Measurements from ENCODE around the gene LARP1. TPM values are rescaled to one million over a fixed set of nuclear protein-coding genes. Genes with fewer than 3 reads are reported as not detected.
A peak's percentile ranks its signal among the peaks of the same experiment; 100 is the strongest.
"Not testable (repeated sequence)": the region's sequence is repeated elsewhere in the genome, so short reads cannot be mapped to it uniquely, and the experiment has no call there.

LARP1 gene
- total RNA-seq, 2 experiments from 2014 or later = 200 to 203 TPM

DNA sequence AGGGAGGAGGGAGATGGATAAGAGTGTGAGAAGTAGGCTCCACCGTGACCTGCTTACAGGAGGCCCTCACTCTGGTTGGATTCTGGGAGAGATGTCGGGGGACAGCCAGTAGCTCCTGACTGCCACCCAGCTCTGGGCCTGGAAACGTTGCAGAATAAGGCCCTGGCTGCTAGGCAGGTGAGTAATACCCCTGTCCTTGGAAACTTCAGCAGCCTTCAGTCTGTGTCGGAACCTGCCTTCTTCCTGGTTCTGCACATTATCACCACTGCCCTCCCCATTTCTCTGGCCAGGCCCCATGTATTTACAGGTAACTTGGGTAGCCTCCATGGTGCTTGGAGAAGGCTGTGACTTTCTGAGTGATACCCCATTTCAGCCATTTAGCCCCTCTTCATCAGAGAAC lies 68.4 kb downstream of the LARP1 start:
- no peaks in the 10 kb centered on the region for H3K9me3 Mint-ChIP-seq
- DNase-seq = no peak
- H3K27me3 Mint-ChIP-seq (ENCODE audit: low read depth) = no peaks in the 10 kb centered on the region
- peaks cover 23% of the 10 kb centered on the region for H3K4me1 Mint-ChIP-seq (ENCODE audit: low read depth)
- no peak overlapping the region for H3K4me3 Mint-ChIP-seq
- CTCF ChIA-PET = no interaction called here
- intact Hi-C loops (cut with micrococcal nuclease) = no loop called here
- no peak overlapping the region for H3K27ac Mint-ChIP-seq
- H3K36me3 Mint-ChIP-seq (ENCODE audit: low read depth) = peaks cover 43% of the 10 kb centered on the region

DNA sequence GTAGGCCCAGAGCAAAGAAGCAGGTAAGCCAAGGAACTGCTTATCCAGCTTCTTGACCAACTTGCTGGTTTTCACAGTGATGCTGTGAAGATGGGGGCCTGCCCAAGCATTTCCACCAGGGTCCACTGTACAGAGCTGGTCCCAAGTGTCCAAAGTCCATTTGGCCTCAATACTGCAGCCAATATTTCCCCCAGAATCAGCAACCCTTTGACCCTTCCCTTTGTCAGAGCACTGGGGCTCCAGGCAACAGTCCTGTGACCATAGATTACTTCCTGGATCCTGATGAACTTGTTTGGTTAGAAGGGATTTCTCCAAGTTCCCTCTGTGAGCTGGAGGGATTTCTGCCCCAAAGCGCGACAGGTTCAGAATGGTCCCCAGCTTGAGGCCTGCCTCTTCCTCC lies 68.9 kb downstream of the LARP1 start:
- H3K9me3 Mint-ChIP-seq = no peaks in the 10 kb centered on the region
- DNase-seq = no peak
- intact Hi-C loops (cut with micrococcal nuclease) = no loop called here
- H3K27me3 Mint-ChIP-seq (ENCODE audit: low read depth) = no peaks in the 10 kb centered on the region
- CTCF ChIA-PET = no interaction called here
- no peak overlapping the region for H3K4me3 Mint-ChIP-seq
- H3K4me1 Mint-ChIP-seq (ENCODE audit: low read depth) = peaks cover 26% of the 10 kb centered on the region
- peaks cover 43% of the 10 kb centered on the region for H3K36me3 Mint-ChIP-seq (ENCODE audit: low read depth)
- H3K27ac Mint-ChIP-seq = no peak overlapping the region

DNA sequence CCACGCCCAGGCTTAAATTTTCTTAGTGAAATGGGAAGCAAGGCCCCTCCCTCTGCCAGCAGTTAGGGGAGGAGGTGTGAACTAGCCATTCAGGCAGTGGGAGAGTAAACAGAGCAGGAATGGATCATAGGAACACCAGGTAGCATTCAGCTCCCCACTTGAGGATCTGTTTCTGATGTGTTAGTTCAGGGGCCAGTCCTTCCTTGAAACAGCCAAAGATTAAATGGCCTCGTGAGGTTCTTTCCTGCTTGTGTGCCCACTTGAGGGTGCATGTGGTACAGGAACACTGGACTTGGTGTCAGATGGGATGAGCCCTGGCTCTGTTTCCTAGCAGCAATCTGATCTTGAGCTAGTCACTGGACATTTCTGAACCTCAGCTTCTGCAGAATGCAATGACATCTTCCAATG lies 74.0 kb downstream of the LARP1 start:
- H3K4me3 Mint-ChIP-seq = no peak overlapping the region
- H3K27me3 Mint-ChIP-seq (ENCODE audit: low read depth) = no peaks in the 10 kb centered on the region
- CTCF ChIA-PET = interaction anchor here (1.1 kb wide), 1 partner anchor 11 kb away, joined by 3 read pairs; no protein-coding TSS in a partner anchor
- H3K4me1 Mint-ChIP-seq (ENCODE audit: low read depth) = peaks cover 42% of the 10 kb centered on the region
- H3K27ac Mint-ChIP-seq = peak overlapping the region; percentile 80
- DNase-seq = no peak
- H3K36me3 Mint-ChIP-seq (ENCODE audit: low read depth) = peaks cover 32% of the 10 kb centered on the region
- intact Hi-C loops (cut with micrococcal nuclease) = loop anchor here (1.0 kb wide), 2 partner anchors 29 to 74 kb away; partner anchors contain the start of genes CNOT8 and LARP1
- no peaks in the 10 kb centered on the region for H3K9me3 Mint-ChIP-seq

DNA sequence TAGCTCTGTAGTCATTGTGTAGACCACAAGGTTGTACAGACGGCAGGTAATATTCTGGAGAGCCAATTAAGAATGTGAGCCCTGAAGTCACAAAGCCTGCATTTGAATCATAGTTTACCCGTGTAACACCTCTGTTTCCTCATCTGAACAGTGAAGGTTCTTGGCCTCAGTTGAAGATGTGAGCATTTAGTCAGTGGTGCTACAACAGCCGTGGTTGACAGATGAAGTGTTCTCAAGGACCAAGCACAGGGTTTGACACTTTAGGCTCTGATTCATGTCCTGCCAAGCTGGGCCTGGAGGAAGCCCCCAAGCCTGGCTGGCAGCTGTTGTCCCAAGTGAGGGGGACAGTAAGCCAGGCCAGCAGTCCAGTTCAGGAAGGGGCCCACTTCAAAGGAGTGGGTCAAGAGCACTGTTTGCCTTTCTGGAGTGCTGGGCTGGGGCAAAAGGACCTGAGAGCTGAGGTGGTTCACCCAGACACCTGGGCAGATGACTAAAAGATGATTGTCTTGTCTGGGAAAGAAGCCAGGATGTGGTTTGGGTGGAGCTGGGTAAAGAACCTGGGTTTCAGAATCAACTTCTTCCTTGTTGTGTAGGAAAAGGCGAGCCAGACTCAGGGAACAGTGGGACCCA lies 74.5 kb downstream of the LARP1 start:
- peak; percentile 71 for DNase-seq
- H3K4me1 Mint-ChIP-seq (ENCODE audit: low read depth) = peaks cover 42% of the 10 kb centered on the region
- H3K27ac Mint-ChIP-seq = peak overlapping the region; percentile 80
- intact Hi-C loops (cut with micrococcal nuclease) = loop anchor here (1.0 kb wide), 2 partner anchors 29 to 74 kb away; partner anchors contain the start of genes CNOT8 and LARP1
- H3K36me3 Mint-ChIP-seq (ENCODE audit: low read depth) = peaks cover 28% of the 10 kb centered on the region
- no peaks in the 10 kb centered on the region for H3K27me3 Mint-ChIP-seq (ENCODE audit: low read depth)
- no peak overlapping the region for H3K4me3 Mint-ChIP-seq
- no peaks in the 10 kb centered on the region for H3K9me3 Mint-ChIP-seq
- CTCF ChIA-PET = interaction anchor here (0.8 to 1.1 kb wide), 3 partner anchors 9 to 72 kb away, joined by 3 read pairs; no protein-coding TSS in a partner anchor

- no peak for DNase-seq
- H3K4me3 Mint-ChIP-seq = no peak overlapping the region
- no peaks in the 10 kb centered on the region for H3K27me3 Mint-ChIP-seq (ENCODE audit: low read depth)
- CTCF ChIA-PET = interaction anchor here (0.8 to 1.1 kb wide), 3 partner anchors 10 to 72 kb away, joined by 3 read pairs; no protein-coding TSS in a partner anchor
- intact Hi-C loops (cut with micrococcal nuclease) = no loop called here
- peaks cover 42% of the 10 kb centered on the region for H3K4me1 Mint-ChIP-seq (ENCODE audit: low read depth)
- H3K27ac Mint-ChIP-seq = peak overlapping the region; percentile 80
- H3K36me3 Mint-ChIP-seq (ENCODE audit: low read depth) = peaks cover 26% of the 10 kb centered on the region
- no peaks in the 10 kb centered on the region for H3K9me3 Mint-ChIP-seq
These were observed 75.0 kb downstream of the LARP1 start for GRCh38 chr5:154830219-154830595.

DNA sequence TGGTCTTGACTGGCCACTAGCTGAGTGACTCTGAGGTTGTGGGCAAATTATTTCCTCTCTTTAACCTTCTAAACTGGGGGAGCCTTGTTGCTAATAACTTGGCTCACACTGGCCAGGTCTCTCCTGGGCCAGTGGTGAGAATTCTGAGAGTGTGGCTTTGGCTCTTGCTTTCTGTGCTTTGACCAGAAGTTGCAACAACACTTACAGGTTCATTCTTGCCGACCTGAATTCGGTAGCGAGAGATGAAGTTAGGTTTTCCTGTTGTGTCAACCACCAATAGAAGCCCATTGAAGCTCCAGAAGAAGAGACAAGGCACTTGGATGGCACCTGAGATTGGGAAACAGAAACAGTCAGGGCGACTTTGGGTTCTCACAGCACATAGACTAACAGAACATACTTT lies 75.4 kb downstream of the LARP1 start:
- Mint-ChIP-seq H3K36me3 (ENCODE audit: low read depth) (peaks cover 25% of the 10 kb centered on the region), H3K4me3 (no peak overlapping the region), H3K27me3 (ENCODE audit: low read depth) (no peaks in the 10 kb centered on the region), H3K27ac (peak overlapping the region; percentile 37), H3K4me1 (ENCODE audit: low read depth) (peaks cover 41% of the 10 kb centered on the region), H3K9me3 (no peaks in the 10 kb centered on the region)
- no peak for DNase-seq
- CTCF ChIA-PET = interaction anchor here (0.8 to 1.0 kb wide), 2 partner anchors 10 to 72 kb away, joined by 3 read pairs; no protein-coding TSS in a partner anchor
- intact Hi-C loops (cut with micrococcal nuclease) = no loop called here

DNA sequence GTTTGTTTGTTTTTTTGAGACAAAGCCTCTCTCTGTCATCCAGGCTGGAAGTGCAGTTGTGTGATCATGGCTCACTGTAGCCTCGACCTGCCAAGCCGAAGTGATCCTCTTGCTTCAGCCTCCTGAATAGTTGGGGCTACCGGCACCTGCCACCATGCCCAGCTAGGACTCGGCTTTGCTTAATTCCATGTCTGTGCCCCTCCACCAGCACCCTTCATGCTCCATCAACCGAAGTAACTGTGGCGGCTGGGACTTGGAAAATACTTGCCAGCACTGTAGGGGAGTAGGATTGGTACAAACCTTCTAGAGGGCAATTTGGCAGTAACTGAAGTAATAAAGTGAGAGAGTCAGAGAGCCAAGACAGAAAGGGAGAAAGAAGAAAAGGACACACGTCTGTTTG lies 76.3 kb downstream of the LARP1 start:
- H3K27ac Mint-ChIP-seq = peak overlapping the region; percentile 36
- no peaks in the 10 kb centered on the region for H3K9me3 Mint-ChIP-seq
- H3K27me3 Mint-ChIP-seq (ENCODE audit: low read depth) = no peaks in the 10 kb centered on the region
- CTCF ChIA-PET = no interaction called here
- H3K4me1 Mint-ChIP-seq (ENCODE audit: low read depth) = peaks cover 37% of the 10 kb centered on the region
- intact Hi-C loops (cut with micrococcal nuclease) = no loop called here
- no peak overlapping the region for H3K4me3 Mint-ChIP-seq
- DNase-seq = no peak
- peaks cover 21% of the 10 kb centered on the region for H3K36me3 Mint-ChIP-seq (ENCODE audit: low read depth)

DNA sequence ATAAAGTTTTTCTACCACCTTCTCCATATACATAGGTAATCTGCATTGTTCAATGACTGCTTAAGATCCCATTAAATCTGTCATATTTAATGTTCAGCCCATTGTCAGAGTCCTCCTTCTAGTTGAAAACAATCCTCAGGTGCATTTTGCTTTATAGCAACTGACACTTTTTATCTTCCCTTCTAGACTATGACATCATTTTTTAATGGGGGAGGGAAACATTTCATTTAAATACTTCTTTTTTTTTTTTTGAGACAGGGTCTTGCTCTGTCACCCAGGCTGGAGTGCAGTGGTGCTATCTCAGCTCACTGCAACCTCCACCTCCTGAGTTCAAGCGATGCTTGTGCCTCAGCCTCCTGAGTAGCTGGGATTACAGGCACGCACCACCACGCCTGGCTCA lies 77.6 kb downstream of the LARP1 start:
- H3K27me3 Mint-ChIP-seq (ENCODE audit: low read depth); H3K27ac Mint-ChIP-seq; H3K9me3 Mint-ChIP-seq; intact Hi-C loops (cut with micrococcal nuclease); H3K4me3 Mint-ChIP-seq; DNase-seq: not testable (repeated sequence)
- CTCF ChIA-PET = interaction anchor here (0.6 kb wide), 2 partner anchors 30 to 183 kb away, joined by 3 to 4 read pairs; no protein-coding TSS in a partner anchor
- Mint-ChIP-seq H3K4me1 (ENCODE audit: low read depth) (peaks cover 27% of the 10 kb centered on the region), H3K36me3 (ENCODE audit: low read depth) (peaks cover 20% of the 10 kb centered on the region)

DNA sequence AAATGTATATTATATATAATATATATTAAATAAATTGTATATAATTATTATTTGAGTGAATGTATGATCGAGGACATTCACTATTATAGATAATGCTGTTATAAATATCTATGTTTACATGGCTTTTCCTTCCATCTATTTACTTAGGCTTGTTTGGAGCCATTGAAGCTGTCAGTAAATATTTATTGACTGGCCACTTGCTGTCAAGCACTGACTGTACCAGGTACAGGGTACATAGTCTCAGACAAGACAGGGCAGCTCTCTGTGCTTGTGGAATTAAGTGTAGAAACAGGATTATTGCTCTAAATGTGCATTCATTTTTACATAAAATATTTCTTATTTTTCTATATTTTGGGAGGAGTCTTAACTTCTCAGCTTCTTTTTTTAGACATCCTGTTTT lies 78.9 kb downstream of the LARP1 start:
- no peaks in the 10 kb centered on the region for H3K27me3 Mint-ChIP-seq (ENCODE audit: low read depth)
- no peaks in the 10 kb centered on the region for H3K9me3 Mint-ChIP-seq
- CTCF ChIA-PET = no interaction called here
- peaks cover 19% of the 10 kb centered on the region for H3K36me3 Mint-ChIP-seq (ENCODE audit: low read depth)
- no peak overlapping the region for H3K27ac Mint-ChIP-seq
- H3K4me3 Mint-ChIP-seq = no peak overlapping the region
- intact Hi-C loops (cut with micrococcal nuclease) = no loop called here
- DNase-seq = no peak
- peaks cover 16% of the 10 kb centered on the region for H3K4me1 Mint-ChIP-seq (ENCODE audit: low read depth)

GRCh38 chr5:154835701-154836052 lies 80.5 kb downstream of the LARP1 start:
- H3K9me3 Mint-ChIP-seq; H3K4me1 Mint-ChIP-seq (ENCODE audit: low read depth); H3K27ac Mint-ChIP-seq; H3K4me3 Mint-ChIP-seq; DNase-seq; H3K27me3 Mint-ChIP-seq (ENCODE audit: low read depth); intact Hi-C loops (cut with micrococcal nuclease); CTCF ChIA-PET: not testable (repeated sequence)
- H3K36me3 Mint-ChIP-seq (ENCODE audit: low read depth) = peaks cover 13% of the 10 kb centered on the region

DNA sequence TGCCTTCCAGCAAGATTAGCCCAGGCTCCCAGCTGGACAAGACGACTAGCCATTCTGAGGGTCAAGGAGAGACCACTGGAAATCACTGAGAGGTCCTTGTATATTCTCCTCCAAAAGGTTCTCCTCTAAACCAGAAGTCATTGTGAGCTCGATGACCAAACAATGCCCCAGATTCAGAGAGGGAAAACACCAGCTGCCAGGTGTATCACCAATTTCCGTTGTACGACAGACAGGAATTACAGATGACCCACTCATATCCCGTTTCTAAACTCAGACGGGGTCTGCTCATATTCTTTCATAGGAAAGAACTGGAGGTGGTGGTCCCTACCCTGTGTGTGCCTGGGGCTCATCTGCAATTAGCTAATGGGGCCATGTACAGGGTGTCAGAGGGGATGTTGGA lies 81.0 kb downstream of the LARP1 start:
- H3K4me3 Mint-ChIP-seq = no peak overlapping the region
- DNase-seq = no peak
- no peaks in the 10 kb centered on the region for H3K4me1 Mint-ChIP-seq (ENCODE audit: low read depth)
- CTCF ChIA-PET = no interaction called here
- H3K36me3 Mint-ChIP-seq (ENCODE audit: low read depth) = peaks cover 10% of the 10 kb centered on the region
- H3K27ac Mint-ChIP-seq = no peak overlapping the region
- H3K9me3 Mint-ChIP-seq = no peaks in the 10 kb centered on the region
- intact Hi-C loops (cut with micrococcal nuclease) = no loop called here
- no peaks in the 10 kb centered on the region for H3K27me3 Mint-ChIP-seq (ENCODE audit: low read depth)

DNA sequence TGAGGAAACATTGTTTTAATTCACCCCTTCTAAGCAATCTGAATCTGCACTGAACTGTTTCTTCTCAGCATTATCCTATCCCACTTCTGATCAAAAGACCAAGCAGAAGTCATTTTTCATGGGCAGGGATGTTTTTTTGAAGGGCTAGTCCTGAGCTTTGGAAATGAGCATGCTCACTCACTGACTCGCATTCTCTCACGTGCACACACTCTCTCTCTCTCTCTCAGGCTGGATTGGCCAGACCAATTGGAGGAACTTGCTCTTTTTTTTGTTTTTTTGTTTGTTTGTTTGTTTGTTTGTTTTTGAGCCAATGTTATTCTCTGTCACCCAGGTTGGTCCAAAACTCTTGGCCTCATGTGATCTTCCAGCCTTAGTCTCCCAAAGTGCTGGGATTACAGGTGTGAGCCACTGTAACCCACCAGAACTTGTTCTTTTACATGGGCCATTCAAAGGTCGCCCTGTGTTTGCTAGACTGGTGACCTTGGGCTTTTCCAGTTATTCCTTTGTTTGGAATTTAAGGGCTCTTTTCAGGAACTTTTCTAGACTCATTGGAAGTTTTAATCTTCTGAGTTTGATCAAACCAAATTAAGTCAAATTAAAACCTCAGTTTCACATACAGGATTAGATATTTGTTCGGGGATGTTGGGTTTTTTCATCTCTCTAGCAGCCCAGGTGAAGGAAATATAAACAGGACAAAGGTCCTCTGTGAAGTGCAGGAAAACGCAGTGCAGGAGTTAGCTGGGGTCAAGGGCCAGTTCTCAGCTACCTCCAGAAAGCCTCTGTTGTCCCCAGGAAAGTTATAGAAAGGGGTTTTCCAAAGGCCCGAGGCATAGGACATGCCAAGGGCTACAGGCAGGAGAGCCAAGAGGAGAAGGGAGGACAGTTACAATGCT lies 82.1 kb downstream of the LARP1 start:
- Mint-ChIP-seq H3K4me1 (ENCODE audit: low read depth) (no peaks in the 10 kb centered on the region), H3K4me3 (no peak overlapping the region), H3K9me3 (no peaks in the 10 kb centered on the region), H3K27me3 (ENCODE audit: low read depth) (no peaks in the 10 kb centered on the region), H3K36me3 (ENCODE audit: low read depth) (peaks cover 6% of the 10 kb centered on the region), H3K27ac (no peak overlapping the region)
- intact Hi-C loops (cut with micrococcal nuclease) = no loop called here
- DNase-seq = no peak
- CTCF ChIA-PET = no interaction called here
